GM12878 (cell line): ENCODE results near the gene PDE1C. TPM values are rescaled to one million over a fixed set of nuclear protein-coding genes. Genes with fewer than 3 reads are reported as not detected.

Experiments used
- EZH2 ChIP-seq: IDR thresholded peaks from 2 replicates; pipeline ENCODE4 v1.6.1; 2012; ENCODE audit warnings: low read depth, mild to moderate bottlenecking, control low read depth, inconsistent platforms, low read length, borderline replicate concordance; ENCODE audit not compliant: control insufficient read depth
- polyA plus RNA-seq, 11 experiments: library from polyadenylated mRNA; depleted of rRNA in 4 of 11; unstranded in 6 of 11; stranded (reverse) in 5 of 11; fragments of >200 nt; fragmentation: Nextera tagmentation in 4 of 11; fragmentation: Illumina TruSeq in 1 of 11; extraction: Ambion mirVana in 4 of 11; extraction: Trizol in 1 of 11; gene quantifications; 1 replicate in 1 of 11; 2 replicates in 10 of 11; pipeline versions ENCODE4 v1.2.1 to v1.2.3, GENCODE V29; 2011 to 2016; ENCODE audit warnings: inconsistent platforms in 2 of 11, missing spikeins in 2 of 11, low read depth in 1 of 11
- total RNA-seq, 4 experiments: library from RNA; depleted of rRNA in 3 of 4; stranded (reverse); fragments of >200 nt in 3 of 4; fragmentation: Illumina TruSeq in 1 of 4; extraction: Trizol in 1 of 4; gene quantifications; 2 replicates each; pipeline versions ENCODE4 v1.2.1 to v1.2.3, GENCODE V29; 2013 to 2021
- TF ChIP-seq, protein P1 (sequence below): fragments of 450-650 bp; conservative IDR thresholded peaks from 2 replicates; pipeline ENCODE4 v1.6.1; 2017; ENCODE audit warnings: mild to moderate bottlenecking, moderate library complexity
- TF ChIP-seq, protein P2 (sequence below): IDR thresholded peaks from 2 replicates; pipeline ENCODE4 v1.6.1; 2012; ENCODE audit warnings: low read depth, low read length, improper control_type of control experiment
- TF ChIP-seq, protein P3 (sequence below): fragments of 450-650 bp; IDR thresholded peaks from 2 replicates; pipeline ENCODE4 v1.6.1; 2016; ENCODE audit warnings: mild to moderate bottlenecking, moderate library complexity, borderline replicate concordance
- TF ChIP-seq, protein P4 (sequence below): fragments of 450-650 bp; formaldehyde crosslinking; IDR thresholded peaks from 2 replicates; pipeline ENCODE4 v1.5.0; 2022; ENCODE audit warnings: mild to moderate bottlenecking, missing genetic modification characterization

Gene PDE1C
- total and polyA plus RNA-seq, 10 of the 15 experiments (the other 5 are each of a cell fraction or from before 2014, with no cell fraction given) = 0.29 to 2.3 (median 0.70) TPM

DNA sequence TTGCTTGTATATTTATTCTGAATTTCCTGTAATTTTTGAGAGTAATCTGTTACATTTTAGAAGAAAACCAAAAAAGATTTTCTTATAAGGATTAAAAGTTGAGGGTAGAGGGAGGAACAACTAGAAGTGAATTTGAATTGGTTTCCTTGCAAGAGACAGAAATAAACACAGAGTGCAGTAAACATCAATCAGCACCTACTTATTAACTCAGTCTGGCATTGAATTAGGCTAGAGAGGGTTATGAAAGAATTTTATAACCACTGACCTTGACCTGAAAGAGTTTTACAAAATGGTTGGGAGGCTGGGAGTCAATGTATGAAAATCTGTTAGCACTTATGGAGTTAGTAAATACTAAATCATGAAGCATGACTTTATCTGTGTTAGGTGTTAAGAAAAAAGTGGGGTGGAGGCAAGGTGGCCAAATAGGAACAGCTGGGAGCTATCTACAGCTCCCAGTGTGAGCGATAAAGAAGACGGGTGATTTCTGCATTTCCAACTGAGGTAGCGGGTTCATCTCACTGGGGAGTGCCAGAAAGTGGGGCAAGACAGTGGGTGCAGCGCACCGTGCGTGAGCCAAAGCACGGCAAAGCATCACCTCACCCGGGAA, 106.5 kb downstream of the PDE1C start (continued):
- TF ChIP-seq, protein P1, sequence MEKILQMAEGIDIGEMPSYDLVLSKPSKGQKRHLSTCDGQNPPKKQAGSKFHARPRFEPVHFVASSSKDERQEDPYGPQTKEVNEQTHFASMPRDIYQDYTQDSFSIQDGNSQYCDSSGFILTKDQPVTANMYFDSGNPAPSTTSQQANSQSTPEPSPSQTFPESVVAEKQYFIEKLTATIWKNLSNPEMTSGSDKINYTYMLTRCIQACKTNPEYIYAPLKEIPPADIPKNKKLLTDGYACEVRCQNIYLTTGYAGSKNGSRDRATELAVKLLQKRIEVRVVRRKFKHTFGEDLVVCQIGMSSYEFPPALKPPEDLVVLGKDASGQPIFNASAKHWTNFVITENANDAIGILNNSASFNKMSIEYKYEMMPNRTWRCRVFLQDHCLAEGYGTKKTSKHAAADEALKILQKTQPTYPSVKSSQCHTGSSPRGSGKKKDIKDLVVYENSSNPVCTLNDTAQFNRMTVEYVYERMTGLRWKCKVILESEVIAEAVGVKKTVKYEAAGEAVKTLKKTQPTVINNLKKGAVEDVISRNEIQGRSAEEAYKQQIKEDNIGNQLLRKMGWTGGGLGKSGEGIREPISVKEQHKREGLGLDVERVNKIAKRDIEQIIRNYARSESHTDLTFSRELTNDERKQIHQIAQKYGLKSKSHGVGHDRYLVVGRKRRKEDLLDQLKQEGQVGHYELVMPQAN = no peak
- TF ChIP-seq, protein P2, sequence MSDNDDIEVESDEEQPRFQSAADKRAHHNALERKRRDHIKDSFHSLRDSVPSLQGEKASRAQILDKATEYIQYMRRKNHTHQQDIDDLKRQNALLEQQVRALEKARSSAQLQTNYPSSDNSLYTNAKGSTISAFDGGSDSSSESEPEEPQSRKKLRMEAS = no peak
- TF ChIP-seq, protein P3, sequence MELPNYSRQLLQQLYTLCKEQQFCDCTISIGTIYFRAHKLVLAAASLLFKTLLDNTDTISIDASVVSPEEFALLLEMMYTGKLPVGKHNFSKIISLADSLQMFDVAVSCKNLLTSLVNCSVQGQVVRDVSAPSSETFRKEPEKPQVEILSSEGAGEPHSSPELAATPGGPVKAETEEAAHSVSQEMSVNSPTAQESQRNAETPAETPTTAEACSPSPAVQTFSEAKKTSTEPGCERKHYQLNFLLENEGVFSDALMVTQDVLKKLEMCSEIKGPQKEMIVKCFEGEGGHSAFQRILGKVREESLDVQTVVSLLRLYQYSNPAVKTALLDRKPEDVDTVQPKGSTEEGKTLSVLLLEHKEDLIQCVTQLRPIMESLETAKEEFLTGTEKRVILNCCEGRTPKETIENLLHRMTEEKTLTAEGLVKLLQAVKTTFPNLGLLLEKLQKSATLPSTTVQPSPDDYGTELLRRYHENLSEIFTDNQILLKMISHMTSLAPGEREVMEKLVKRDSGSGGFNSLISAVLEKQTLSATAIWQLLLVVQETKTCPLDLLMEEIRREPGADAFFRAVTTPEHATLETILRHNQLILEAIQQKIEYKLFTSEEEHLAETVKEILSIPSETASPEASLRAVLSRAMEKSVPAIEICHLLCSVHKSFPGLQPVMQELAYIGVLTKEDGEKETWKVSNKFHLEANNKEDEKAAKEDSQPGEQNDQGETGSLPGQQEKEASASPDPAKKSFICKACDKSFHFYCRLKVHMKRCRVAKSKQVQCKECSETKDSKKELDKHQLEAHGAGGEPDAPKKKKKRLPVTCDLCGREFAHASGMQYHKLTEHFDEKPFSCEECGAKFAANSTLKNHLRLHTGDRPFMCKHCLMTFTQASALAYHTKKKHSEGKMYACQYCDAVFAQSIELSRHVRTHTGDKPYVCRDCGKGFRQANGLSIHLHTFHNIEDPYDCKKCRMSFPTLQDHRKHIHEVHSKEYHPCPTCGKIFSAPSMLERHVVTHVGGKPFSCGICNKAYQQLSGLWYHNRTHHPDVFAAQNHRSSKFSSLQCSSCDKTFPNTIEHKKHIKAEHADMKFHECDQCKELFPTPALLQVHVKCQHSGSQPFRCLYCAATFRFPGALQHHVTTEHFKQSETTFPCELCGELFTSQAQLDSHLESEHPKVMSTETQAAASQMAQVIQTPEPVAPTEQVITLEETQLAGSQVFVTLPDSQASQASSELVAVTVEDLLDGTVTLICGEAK = no peak
- TF ChIP-seq EZH2 = no peak
- TF ChIP-seq, protein P4, sequence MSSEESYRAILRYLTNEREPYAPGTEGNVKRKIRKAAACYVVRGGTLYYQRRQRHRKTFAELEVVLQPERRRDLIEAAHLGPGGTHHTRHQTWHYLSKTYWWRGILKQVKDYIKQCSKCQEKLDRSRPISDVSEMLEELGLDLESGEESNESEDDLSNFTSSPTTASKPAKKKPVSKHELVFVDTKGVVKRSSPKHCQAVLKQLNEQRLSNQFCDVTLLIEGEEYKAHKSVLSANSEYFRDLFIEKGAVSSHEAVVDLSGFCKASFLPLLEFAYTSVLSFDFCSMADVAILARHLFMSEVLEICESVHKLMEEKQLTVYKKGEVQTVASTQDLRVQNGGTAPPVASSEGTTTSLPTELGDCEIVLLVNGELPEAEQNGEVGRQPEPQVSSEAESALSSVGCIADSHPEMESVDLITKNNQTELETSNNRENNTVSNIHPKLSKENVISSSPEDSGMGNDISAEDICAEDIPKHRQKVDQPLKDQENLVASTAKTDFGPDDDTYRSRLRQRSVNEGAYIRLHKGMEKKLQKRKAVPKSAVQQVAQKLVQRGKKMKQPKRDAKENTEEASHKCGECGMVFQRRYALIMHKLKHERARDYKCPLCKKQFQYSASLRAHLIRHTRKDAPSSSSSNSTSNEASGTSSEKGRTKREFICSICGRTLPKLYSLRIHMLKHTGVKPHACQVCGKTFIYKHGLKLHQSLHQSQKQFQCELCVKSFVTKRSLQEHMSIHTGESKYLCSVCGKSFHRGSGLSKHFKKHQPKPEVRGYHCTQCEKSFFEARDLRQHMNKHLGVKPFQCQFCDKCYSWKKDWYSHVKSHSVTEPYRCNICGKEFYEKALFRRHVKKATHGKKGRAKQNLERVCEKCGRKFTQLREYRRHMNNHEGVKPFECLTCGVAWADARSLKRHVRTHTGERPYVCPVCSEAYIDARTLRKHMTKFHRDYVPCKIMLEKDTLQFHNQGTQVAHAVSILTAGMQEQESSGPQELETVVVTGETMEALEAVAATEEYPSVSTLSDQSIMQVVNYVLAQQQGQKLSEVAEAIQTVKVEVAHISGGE (CRISPR knock-in tag) = no peak
